ENCODE results near the gene DIP2C. TPM values are rescaled to one million over a fixed set of nuclear protein-coding genes. Genes with fewer than 3 reads are reported as not detected.
A peak's percentile ranks its signal among the peaks of the same experiment; 100 is the strongest.
"Not testable (repeated sequence)": the region's sequence is repeated elsewhere in the genome, so short reads cannot be mapped to it uniquely, and the experiment has no call there.

DIP2C gene
- polyA plus RNA-seq, 3 donors, result 0.11 TPM; not detected in 2

- Histone ChIP-seq H3K4me2 (replicated peaks; ENCODE audit: extremely low read depth, low read length, poor library complexity, severe bottlenecking) (no peak overlapping the region), H3K4me1 (ENCODE audit: control insufficient read depth in 1 of 2, insufficient read depth in 2 of 2, low read length in 2 of 2) (no peaks in the 10 kb centered on the region), H3K79me2 (ENCODE audit: insufficient read depth, low read length) (no peaks in the 10 kb centered on the region), H3K27me3 (ENCODE audit: control insufficient read depth in 2 of 2, insufficient read depth in 2 of 2, low read length in 2 of 2) (no peaks in the 10 kb centered on the region), H3K9ac (ENCODE audit: insufficient read depth, low read length, poor library complexity, severe bottlenecking) (no peak overlapping the region), H3K36me3 (replicated peaks in 1 of 2; ENCODE audit: control insufficient read depth in 1 of 2, insufficient read depth in 2 of 2, low read length in 2 of 2) (no peaks in the 10 kb centered on the region), H4K20me1 (ENCODE audit: insufficient read depth, low read length) (no peaks in the 10 kb centered on the region), H2AFZ (ENCODE audit: insufficient read depth, low read depth, low read length, poor library complexity, severe bottlenecking) (no peak overlapping the region), H3K27ac (ENCODE audit: low read depth in 1 of 2, low read length in 2 of 2) (no peak overlapping the region), H3K9me3 (replicated peaks in 1 of 2; ENCODE audit: control insufficient read depth in 1 of 2, insufficient read depth in 1 of 2, low read length in 2 of 2) (no peaks in the 10 kb centered on the region), H3K4me3 (replicated peaks in 1 of 3; ENCODE audit: low read depth in 2 of 3, low read length in 3 of 3) (no peak overlapping the region)
- TF ChIP-seq CTCF (IDR thresholded peaks at IDR 0.05), result no peak
- intact Hi-C loops (cut with micrococcal nuclease), result no loop called here
- Mint-ChIP-seq H3K27me3 (ENCODE audit: low read depth in 3 of 3) (peaks cover 2 to 7% (median 5%) of the 10 kb centered on the region in 3 donors), H3K4me1 (no peaks in the 10 kb centered on the region), H3K4me3 (no peak overlapping the region), H3K27ac (no peak overlapping the region), H3K9me3 (peaks cover 0 to 2% (median 0%) of the 10 kb centered on the region in 7 donors), H3K36me3 (no peaks in the 10 kb centered on the region)
- 100% methylated on average over 1 of the region's 6 CpGs for WGBS (ENCODE audit: insufficient coverage)
- no peak for DNase-seq
Observed at GRCh38 chr10:654647-654996, 34.8 kb downstream of the DIP2C start.

- no peaks in the 10 kb centered on the region for H3K79me2 ChIP-seq (ENCODE audit: insufficient read depth, low read length)
- TF ChIP-seq CTCF (IDR thresholded peaks at IDR 0.05), result no peak
Observed at GRCh38 chr10:653991-654646, 35.3 kb downstream of the DIP2C start.

GRCh38 chr10:652832-653459 is 36.5 kb downstream of the DIP2C start:
- H2AFZ ChIP-seq (ENCODE audit: insufficient read depth, low read depth, low read length, poor library complexity, severe bottlenecking); H3K9me3 Mint-ChIP-seq; H3K4me3 ChIP-seq (replicated peaks in 1 of 3; ENCODE audit: low read depth in 2 of 3, low read length in 3 of 3); H3K36me3 ChIP-seq (replicated peaks in 1 of 2; ENCODE audit: control insufficient read depth in 1 of 2, insufficient read depth in 2 of 2, low read length in 2 of 2); H3K79me2 ChIP-seq (ENCODE audit: insufficient read depth, low read length); H3K36me3 Mint-ChIP-seq; H3K4me1 ChIP-seq (ENCODE audit: control insufficient read depth in 1 of 2, insufficient read depth in 2 of 2, low read length in 2 of 2); intact Hi-C loops (cut with micrococcal nuclease); H3K27ac Mint-ChIP-seq; H3K27me3 ChIP-seq (ENCODE audit: control insufficient read depth in 2 of 2, insufficient read depth in 2 of 2, low read length in 2 of 2); H3K9ac ChIP-seq (ENCODE audit: insufficient read depth, low read length, poor library complexity, severe bottlenecking); H4K20me1 ChIP-seq (ENCODE audit: insufficient read depth, low read length); H3K27ac ChIP-seq (ENCODE audit: low read depth in 1 of 2, low read length in 2 of 2); DNase-seq; H3K4me1 Mint-ChIP-seq; H3K4me2 ChIP-seq (replicated peaks; ENCODE audit: extremely low read depth, low read length, poor library complexity, severe bottlenecking); H3K27me3 Mint-ChIP-seq (ENCODE audit: low read depth in 3 of 3); H3K9me3 ChIP-seq (replicated peaks in 1 of 2; ENCODE audit: control insufficient read depth in 1 of 2, insufficient read depth in 1 of 2, low read length in 2 of 2): not testable (repeated sequence)
- peak overlapping the region in 1 of 2 donors; percentile 17 for H3K4me3 Mint-ChIP-seq
- WGBS (ENCODE audit: insufficient coverage), result 90% methylated on average over 7 of the region's 13 CpGs

More at GRCh38 chr10:653991-654646, 35.3 kb downstream of the DIP2C start:
- Histone ChIP-seq H3K4me2 (replicated peaks; ENCODE audit: extremely low read depth, low read length, poor library complexity, severe bottlenecking) (no peak overlapping the region), H3K4me3 (replicated peaks in 1 of 3; ENCODE audit: low read depth in 2 of 3, low read length in 3 of 3) (no peak overlapping the region), H2AFZ (ENCODE audit: insufficient read depth, low read depth, low read length, poor library complexity, severe bottlenecking) (no peak overlapping the region), H3K4me1 (ENCODE audit: control insufficient read depth in 1 of 2, insufficient read depth in 2 of 2, low read length in 2 of 2) (no peaks in the 10 kb centered on the region), H3K9ac (ENCODE audit: insufficient read depth, low read length, poor library complexity, severe bottlenecking) (no peak overlapping the region), H4K20me1 (ENCODE audit: insufficient read depth, low read length) (no peaks in the 10 kb centered on the region), H3K27ac (ENCODE audit: low read depth in 1 of 2, low read length in 2 of 2) (no peak overlapping the region), H3K27me3 (ENCODE audit: control insufficient read depth in 2 of 2, insufficient read depth in 2 of 2, low read length in 2 of 2) (no peaks in the 10 kb centered on the region), H3K9me3 (replicated peaks in 1 of 2; ENCODE audit: control insufficient read depth in 1 of 2, insufficient read depth in 1 of 2, low read length in 2 of 2) (no peaks in the 10 kb centered on the region), H3K36me3 (replicated peaks in 1 of 2; ENCODE audit: control insufficient read depth in 1 of 2, insufficient read depth in 2 of 2, low read length in 2 of 2) (no peaks in the 10 kb centered on the region)
- peaks cover 0 to 2% (median 0%) of the 10 kb centered on the region in 7 donors for H3K9me3 Mint-ChIP-seq
- no peaks in the 10 kb centered on the region for H3K36me3 Mint-ChIP-seq
- H3K27me3 Mint-ChIP-seq (ENCODE audit: low read depth in 3 of 3), result peaks cover 2 to 7% (median 5%) of the 10 kb centered on the region in 3 donors
- no peak overlapping the region for H3K27ac Mint-ChIP-seq
- no peak for DNase-seq
- intact Hi-C loops (cut with micrococcal nuclease), result no loop called here
- 66% methylated on average over 9 of the region's 13 CpGs for WGBS (ENCODE audit: insufficient coverage)
- H3K4me1 Mint-ChIP-seq, result no peaks in the 10 kb centered on the region
- H3K4me3 Mint-ChIP-seq, result no peak overlapping the region

Measured in CD14-positive monocyte (primary cell).